ENCODE measurements around the gene TTLL5.

GRCh38 chr14:75864352-75864751 is 203.3 kb downstream of the TTLL5 start:
- TF ChIP-seq CTCF (IDR thresholded peaks at IDR 0.05) (no peak), POLR2A (IDR thresholded peaks at IDR 0.05) (no peak)
